Measurements from ENCODE around the gene CORO7.

CORO7 gene

DNA sequence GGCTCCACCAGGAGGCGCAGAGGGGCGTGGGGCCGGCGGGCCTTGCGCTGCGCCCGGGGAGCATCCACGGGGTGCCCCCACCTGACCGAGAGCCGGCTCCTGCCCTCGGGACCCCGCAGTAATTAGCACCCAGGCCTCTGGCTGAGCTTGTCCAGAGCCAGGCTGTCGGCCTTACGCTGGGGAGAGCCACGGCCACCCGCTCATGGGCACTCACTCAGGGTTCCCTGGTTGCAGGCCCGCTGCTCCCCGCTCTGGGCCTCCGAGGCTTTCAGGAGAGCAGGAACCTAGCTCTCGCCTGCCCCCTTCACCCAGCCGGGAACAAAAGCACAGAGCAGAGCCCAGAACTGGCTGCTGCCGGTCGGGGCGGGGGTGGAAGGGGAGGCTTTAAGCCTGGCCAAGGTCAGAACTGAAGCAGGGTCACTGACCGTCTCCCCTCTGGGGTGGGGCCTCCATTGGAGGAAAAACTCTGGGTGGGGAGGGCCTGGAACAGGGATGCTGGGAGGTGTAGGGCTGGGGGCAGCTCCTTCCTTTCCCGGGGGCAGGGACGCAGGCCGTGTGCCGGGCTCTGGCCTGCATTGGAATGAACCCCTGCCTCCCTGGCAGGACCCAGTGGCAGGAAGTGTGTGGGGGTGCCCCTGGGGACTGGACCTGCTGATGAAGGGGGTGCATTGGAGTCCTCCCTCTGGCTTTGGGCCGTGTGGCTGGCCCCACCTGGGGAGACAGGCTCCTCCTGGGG is 88.2 kb downstream of the CORO7 start:
- peak overlapping the region; percentile 57 for H3K4me3 ChIP-seq (ENCODE audit: low read length)

DNA sequence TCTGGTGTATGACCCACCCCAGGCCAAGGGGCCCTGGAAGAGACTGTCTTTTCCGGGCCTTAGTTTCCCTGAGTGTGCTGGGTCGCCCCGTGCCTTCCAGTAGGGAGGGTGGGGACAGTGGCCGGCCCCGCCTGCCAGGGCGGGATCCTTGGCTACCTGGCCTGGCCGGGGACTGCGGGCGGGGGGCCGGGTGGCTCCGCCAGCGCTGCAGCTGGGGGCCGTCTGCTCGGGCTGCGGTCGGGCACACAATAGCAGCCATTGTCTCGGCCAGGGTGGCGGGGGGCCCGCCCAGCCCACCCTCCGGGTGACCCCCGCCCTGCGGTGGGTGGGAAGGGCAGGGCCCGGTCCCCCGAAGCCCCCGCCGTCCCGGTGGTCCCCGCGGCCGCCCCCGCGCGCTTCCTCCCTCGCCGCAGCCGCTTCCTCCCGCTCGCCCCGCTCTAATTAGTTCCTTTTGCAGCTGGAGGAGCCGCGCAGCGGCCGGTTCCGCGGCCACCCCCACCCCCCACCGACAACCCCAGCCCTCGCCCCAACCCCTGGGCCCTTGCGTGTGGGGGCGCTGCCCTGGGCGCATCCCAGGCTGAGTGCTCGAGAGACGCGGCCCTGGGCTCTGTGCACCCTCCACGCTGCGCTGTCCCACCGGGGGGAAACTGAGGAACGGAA is 88.9 kb downstream of the CORO7 start:
- 3% methylated on average over 57 of the region's 57 CpGs for WGBS
- Histone ChIP-seq H3K4me1 (ENCODE audit: insufficient read depth, low read length) (peaks cover 18% of the 10 kb centered on the region), H3K36me3 (ENCODE audit: insufficient read depth, low read length) (no peaks in the 10 kb centered on the region), H3K4me3 (ENCODE audit: low read length) (peak overlapping the region; percentile 57), H3K27ac (ENCODE audit: low read depth, low read length) (peak overlapping the region; percentile 78; the same call in 1 of the 2 replicates), H3K9ac (ENCODE audit: low read depth, low read length) (peak overlapping the region; percentile 75), H3K27me3 (ENCODE audit: insufficient read depth, low read length) (no peaks in the 10 kb centered on the region), H3K9me3 (ENCODE audit: insufficient read depth, low read depth, low read length) (no peaks in the 10 kb centered on the region)

More for the DNA sequence above, 88.2 kb downstream of the CORO7 start:
- H3K27ac ChIP-seq (ENCODE audit: low read depth, low read length) = peak overlapping the region; percentile 78; the same call in 1 of the 2 replicates
- H3K4me1 ChIP-seq (ENCODE audit: insufficient read depth, low read length) = peaks cover 18% of the 10 kb centered on the region
- H3K9ac ChIP-seq (ENCODE audit: low read depth, low read length) = peak overlapping the region; percentile 75
- 0 out of 2 replicates have a peak, but pooled peaks cover under 1% of the 10 kb centered on the region for H3K36me3 ChIP-seq (ENCODE audit: insufficient read depth, low read length)
- 11% methylated on average over 30 of the region's 30 CpGs for WGBS
- no peaks in the 10 kb centered on the region for H3K9me3 ChIP-seq (ENCODE audit: insufficient read depth, low read depth, low read length)
- no peaks in the 10 kb centered on the region for H3K27me3 ChIP-seq (ENCODE audit: insufficient read depth, low read length)

DNA sequence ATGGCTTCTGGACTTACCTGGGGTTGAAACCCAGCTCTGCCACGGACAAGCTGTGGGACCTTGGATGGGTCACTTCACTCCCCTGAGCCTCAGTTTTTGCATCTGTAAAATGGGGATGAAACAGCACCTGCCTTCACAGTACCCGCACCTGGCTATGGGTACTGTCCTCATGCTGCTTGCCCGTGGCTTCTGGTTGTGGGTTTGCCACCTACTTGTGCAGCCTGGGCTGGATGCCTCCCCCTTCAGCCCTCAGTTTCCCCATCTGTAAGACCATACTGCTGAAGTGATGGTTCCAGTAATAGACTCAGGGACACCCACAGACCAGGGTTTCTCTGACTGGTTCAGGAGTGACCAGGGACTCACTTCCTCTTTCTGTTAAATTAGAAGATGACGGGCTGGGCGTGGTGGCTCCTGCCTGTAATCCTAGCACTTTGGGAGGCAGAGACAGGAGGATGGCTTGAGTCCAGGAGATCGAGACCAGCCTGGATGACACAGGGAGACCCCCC is 91.1 kb downstream of the CORO7 start:
- H3K9me3 ChIP-seq (ENCODE audit: insufficient read depth, low read depth, low read length) = no peaks in the 10 kb centered on the region
- no peak overlapping the region for H3K9ac ChIP-seq (ENCODE audit: low read depth, low read length)
- H3K27me3 ChIP-seq (ENCODE audit: insufficient read depth, low read length) = no peaks in the 10 kb centered on the region
- no peak overlapping the region for H3K27ac ChIP-seq (ENCODE audit: low read depth, low read length)
- no peak overlapping the region for H3K4me3 ChIP-seq (ENCODE audit: low read length)
- 95% methylated on average over 6 of the region's 6 CpGs for WGBS
- H3K4me1 ChIP-seq (ENCODE audit: insufficient read depth, low read length) = peaks cover 18% of the 10 kb centered on the region
- H3K36me3 ChIP-seq (ENCODE audit: insufficient read depth, low read length) = no peaks in the 10 kb centered on the region

DNA sequence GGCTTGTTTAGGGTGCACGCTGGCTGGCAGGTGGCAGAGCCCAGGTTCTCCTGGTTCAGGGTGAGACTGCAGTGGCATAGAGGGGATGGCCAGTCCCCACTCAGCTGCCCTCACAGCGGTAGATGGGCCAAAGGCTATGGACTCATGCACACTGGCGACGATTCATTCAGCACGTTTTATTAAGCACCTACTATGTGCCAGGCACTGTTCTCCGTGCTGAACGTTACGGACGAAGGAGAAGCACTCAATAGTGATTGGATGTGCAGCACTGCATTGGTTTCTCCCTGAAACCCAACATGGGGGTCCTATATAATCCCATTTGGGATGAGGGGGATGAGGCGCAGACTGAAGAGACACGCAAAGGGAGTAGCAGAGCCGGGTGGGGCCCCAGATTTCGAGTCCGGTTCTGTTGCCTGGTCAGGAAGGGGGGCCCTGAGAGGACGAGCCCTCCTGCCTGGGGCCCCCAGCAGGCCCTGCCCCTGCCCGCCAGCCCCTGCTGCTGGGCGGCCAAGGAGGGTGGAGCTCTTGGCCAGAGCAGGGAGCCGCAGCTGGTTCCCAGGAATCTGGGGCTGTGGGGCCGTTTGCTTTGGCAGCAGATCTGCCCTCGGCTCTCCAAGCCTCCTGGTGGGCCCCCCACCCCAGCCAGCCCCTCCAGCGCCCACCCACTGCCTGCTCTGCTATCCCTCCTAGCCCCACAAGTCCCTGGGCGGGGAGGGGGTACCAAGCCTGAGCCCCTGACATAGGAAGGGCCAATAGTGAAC is 91.7 kb downstream of the CORO7 start:
- H3K27ac ChIP-seq (ENCODE audit: low read depth, low read length) = 0 out of 2 replicates have a peak overlapping the region, but pooled peaks have one; percentile 56
- H3K4me3 ChIP-seq (ENCODE audit: low read length) = no peak overlapping the region
- H3K27me3 ChIP-seq (ENCODE audit: insufficient read depth, low read length) = no peaks in the 10 kb centered on the region
- WGBS = 90% methylated on average over 22 of the region's 22 CpGs
- no peaks in the 10 kb centered on the region for H3K9me3 ChIP-seq (ENCODE audit: insufficient read depth, low read depth, low read length)
- peaks cover 20% of the 10 kb centered on the region for H3K4me1 ChIP-seq (ENCODE audit: insufficient read depth, low read length)
- no peaks in the 10 kb centered on the region for H3K36me3 ChIP-seq (ENCODE audit: insufficient read depth, low read length)
- H3K9ac ChIP-seq (ENCODE audit: low read depth, low read length) = no peak overlapping the region

DNA sequence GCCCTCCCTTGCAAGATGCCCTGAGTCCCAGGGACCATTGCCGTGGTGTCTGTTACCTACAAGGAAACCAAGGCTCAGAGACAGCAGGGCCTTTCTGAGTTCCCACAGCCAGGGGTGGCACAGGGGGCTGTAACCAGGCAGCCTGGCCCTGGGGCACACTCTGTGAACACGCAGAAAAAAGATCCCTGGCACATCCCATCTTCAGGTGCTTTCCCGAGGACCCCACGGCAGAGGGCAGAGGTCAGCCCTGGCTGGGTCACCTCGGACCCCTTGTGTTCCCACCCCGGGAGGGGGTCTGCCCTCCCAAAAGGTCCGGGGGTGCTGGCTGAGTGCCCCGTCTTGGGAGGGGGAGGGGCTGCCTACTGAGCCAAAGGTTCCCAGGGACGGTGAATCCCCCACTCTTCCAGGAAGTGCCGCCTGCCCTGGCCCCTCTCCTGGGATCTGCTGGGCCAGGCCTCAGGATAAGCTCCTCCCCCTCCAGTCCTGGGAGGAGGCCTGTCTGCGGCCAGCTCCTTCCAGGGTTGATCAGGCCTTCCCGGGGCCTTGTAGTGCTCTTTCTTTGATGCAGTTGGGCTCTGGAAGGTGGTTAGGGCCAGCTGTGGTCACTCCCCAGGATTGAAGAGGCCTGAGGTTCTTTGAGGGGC is 92.4 kb downstream of the CORO7 start:
- H3K4me1 ChIP-seq (ENCODE audit: insufficient read depth, low read length) = peaks cover 25% of the 10 kb centered on the region
- H3K4me3 ChIP-seq (ENCODE audit: low read length) = no peak overlapping the region
- H3K9ac ChIP-seq (ENCODE audit: low read depth, low read length) = no peak overlapping the region
- H3K27me3 ChIP-seq (ENCODE audit: insufficient read depth, low read length) = no peaks in the 10 kb centered on the region
- H3K36me3 ChIP-seq (ENCODE audit: insufficient read depth, low read length) = no peaks in the 10 kb centered on the region
- H3K27ac ChIP-seq (ENCODE audit: low read depth, low read length) = peak overlapping the region; percentile 56; the same call in 1 of the 2 replicates
- no peaks in the 10 kb centered on the region for H3K9me3 ChIP-seq (ENCODE audit: insufficient read depth, low read depth, low read length)
- 40% methylated on average over 11 of the region's 12 CpGs for WGBS

DNA sequence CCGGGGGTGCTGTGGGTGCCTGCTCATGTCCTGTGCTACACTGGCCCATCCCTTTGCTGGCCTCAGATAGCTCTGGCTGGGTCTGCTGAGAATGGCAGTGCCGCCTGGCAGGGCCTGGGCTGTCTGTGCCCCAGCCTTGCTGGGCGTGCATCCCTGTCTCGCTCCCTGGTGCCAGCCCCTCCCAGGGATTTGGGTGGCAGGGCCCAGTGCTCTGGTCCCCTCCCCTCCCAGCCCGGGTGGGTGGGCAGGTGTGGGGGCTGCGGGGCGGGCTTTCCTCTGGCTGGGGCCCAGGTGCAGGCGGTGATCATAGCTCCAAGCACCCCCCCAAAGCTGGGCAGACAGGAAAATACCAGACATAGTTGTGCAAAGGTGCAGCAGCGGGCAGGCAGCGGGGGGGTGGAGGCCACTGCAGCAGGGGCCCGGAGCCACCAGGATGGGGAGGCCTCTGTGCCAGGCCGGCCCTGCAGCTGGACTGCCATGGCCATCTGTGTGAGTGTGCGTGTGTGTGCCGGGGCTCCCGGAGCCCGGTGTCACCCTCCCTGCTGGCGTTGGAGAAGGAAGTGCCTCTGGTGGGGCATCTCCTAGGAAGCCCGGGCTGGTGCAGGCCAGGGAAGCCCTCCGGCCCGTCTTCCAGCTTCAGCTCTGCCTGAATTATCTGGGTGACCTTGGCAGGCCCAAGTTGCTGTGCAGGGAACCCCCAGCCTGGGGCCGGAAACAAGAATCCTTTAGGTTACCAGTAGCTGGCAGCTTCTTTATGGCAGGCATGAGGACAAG is 93.1 kb downstream of the CORO7 start:
- Histone ChIP-seq H3K4me1 (ENCODE audit: insufficient read depth, low read length) (peaks cover 26% of the 10 kb centered on the region), H3K27ac (ENCODE audit: low read depth, low read length) (peak overlapping the region; percentile 56; the same call in 1 of the 2 replicates), H3K36me3 (ENCODE audit: insufficient read depth, low read length) (no peaks in the 10 kb centered on the region), H3K9me3 (ENCODE audit: insufficient read depth, low read depth, low read length) (no peaks in the 10 kb centered on the region), H3K4me3 (ENCODE audit: low read length) (no peak overlapping the region), H3K27me3 (ENCODE audit: insufficient read depth, low read length) (no peaks in the 10 kb centered on the region), H3K9ac (ENCODE audit: low read depth, low read length) (no peak overlapping the region)
- 88% methylated on average over 21 of the region's 21 CpGs for WGBS

DNA sequence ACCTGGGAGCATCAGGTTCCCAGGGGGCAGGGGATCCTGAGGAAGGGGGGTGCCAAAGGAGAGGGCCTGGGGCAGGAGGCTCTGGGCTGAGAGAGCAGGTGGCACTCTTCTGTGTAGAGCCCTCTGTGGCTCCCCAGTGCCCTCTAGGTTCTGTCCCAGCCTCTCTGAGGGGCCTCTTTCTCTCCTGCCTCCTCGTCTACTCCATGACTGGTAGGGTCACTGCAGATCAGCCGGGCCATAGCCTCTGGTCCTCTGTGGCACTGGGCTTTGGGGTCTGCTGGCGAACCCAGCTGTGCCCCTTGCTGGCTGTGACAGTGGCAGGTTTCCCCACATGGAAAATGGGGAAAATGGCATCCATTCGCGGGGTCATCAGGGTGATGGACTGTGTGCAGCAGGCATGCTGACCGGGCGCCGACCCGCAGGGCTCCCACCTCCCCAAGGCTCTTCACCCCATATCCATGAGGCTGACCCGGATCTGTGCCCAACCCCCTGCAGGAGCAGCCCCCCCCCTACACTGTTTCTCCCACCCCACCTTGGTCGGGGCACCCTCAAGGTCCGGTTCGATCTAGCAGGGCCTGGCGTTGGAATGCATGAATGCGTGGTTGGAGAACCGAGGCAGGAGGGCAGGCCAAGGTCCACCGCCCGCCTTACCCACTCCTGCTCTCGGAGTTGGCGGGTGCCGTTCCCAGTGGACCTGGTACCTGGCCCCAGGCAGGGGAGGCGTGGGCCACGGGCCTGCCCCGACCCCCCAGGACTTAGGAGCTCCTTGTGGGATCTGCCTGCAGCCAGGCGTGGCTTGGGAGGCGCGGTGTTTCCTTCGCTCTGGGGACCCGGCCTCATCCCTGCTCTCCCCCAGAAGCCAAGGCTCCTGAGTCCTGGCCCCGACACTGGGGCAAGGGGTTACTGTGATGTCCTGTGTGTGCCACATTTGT is 94.0 kb downstream of the CORO7 start:
- H3K4me1 ChIP-seq (ENCODE audit: insufficient read depth, low read length) = peaks cover 34% of the 10 kb centered on the region
- no peaks in the 10 kb centered on the region for H3K36me3 ChIP-seq (ENCODE audit: insufficient read depth, low read length)
- H3K4me3 ChIP-seq (ENCODE audit: low read length) = no peak overlapping the region
- H3K9me3 ChIP-seq (ENCODE audit: insufficient read depth, low read depth, low read length) = no peaks in the 10 kb centered on the region
- H3K27ac ChIP-seq (ENCODE audit: low read depth, low read length) = no peak overlapping the region
- whole genome bisulfite sequencing = 89% methylated on average over 30 of the region's 30 CpGs
- no peak overlapping the region for H3K9ac ChIP-seq (ENCODE audit: low read depth, low read length)
- H3K27me3 ChIP-seq (ENCODE audit: insufficient read depth, low read length) = no peaks in the 10 kb centered on the region

DNA sequence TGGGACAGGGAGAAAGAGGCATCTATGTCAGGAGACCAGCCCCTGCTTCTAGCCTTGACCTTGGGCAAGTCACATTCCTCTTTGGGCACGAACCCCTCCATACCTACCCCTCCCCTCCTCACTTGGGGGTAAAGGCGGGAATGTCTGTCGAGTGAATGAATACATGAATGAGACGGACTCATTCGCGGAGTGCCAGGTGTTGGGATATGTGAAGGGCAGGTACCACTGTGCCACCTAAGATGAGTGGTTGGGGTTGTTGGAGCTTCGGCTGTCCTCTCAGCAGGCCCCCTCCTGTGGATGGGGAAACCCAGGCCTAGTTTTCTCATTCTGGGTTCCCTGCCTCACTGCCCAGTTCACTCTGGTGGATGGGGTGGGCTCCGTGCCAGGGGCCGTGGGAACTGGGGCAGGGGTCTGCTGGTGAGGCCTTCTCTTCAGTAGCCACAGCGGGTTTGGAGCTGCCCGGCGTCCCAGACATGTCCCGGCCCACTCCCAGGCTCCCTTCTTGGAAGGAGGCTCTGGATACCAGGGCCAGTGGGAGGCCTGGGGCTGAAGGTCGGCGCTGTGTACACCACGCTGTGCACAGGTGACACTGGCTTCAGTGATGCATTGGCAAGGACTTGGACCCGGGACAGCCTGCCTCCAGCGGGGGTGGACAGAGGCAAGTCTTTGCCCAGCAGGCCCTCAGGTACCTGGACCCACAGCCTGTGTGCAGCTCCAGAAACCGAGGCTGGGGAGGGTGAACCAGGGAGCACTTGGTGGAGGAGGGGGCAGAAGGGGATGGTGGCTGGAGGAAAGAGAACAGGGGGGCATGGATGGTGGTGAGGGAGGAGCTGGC is 94.9 kb downstream of the CORO7 start:
- 91% methylated on average over 19 of the region's 19 CpGs for WGBS
- Histone ChIP-seq H3K27me3 (ENCODE audit: insufficient read depth, low read length) (no peaks in the 10 kb centered on the region), H3K4me1 (ENCODE audit: insufficient read depth, low read length) (peaks cover 35% of the 10 kb centered on the region), H3K36me3 (ENCODE audit: insufficient read depth, low read length) (no peaks in the 10 kb centered on the region), H3K4me3 (ENCODE audit: low read length) (no peak overlapping the region), H3K9me3 (ENCODE audit: insufficient read depth, low read depth, low read length) (no peaks in the 10 kb centered on the region), H3K27ac (ENCODE audit: low read depth, low read length) (no peak overlapping the region), H3K9ac (ENCODE audit: low read depth, low read length) (no peak overlapping the region)

DNA sequence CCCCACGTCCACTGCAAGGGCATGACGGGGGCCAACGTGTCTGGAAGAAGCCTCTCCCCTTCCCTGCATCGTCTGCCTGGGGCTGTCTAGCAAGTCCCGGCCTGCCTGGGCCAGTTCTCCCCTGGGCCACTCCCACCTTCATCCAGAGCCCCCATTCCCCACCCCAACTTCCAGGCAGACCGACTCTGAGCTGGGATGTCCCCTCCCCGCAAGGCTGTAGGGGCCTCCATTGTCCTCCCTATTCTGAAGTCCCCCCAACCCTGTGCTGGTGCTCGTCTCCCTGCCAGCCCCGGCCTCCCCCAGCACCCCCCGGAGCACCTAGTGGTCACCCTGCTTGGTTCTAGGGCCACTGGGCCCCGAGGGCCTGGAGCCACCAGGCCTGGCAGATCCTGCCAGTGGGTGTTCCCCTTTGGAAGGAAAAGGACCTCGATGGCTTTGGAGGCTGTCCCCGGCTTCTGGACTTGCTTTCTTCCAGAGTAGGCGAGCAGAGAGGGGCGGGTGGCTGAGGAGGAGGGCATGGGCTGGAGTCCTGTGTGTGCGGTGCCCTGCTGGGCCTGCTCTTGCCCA is 95.7 kb downstream of the CORO7 start:
- WGBS = 88% methylated on average over 16 of the region's 16 CpGs
- Histone ChIP-seq H3K27me3 (ENCODE audit: insufficient read depth, low read length) (no peaks in the 10 kb centered on the region), H3K4me1 (ENCODE audit: insufficient read depth, low read length) (peaks cover 35% of the 10 kb centered on the region), H3K27ac (ENCODE audit: low read depth, low read length) (no peak overlapping the region), H3K9me3 (ENCODE audit: insufficient read depth, low read depth, low read length) (no peaks in the 10 kb centered on the region), H3K36me3 (ENCODE audit: insufficient read depth, low read length) (no peaks in the 10 kb centered on the region), H3K4me3 (ENCODE audit: low read length) (no peak overlapping the region), H3K9ac (ENCODE audit: low read depth, low read length) (no peak overlapping the region)
